Panc1 (cell line): ENCODE data around the gene NMRK2.

Source experiments
- CTCF ChIP-seq: fragments of 450-650 bp; IDR thresholded peaks from 2 replicates; pipeline ENCODE4 v1.5.1; 2017; ENCODE audit warnings: mild to moderate bottlenecking
- POLR2AphosphoS5 ChIP-seq: IDR thresholded peaks from 2 replicates; pipeline ENCODE4 v1.6.1; 2012; ENCODE audit warnings: mild to moderate bottlenecking, low read depth, low read length, moderate library complexity
- REST ChIP-seq, 2 experiments: IDR thresholded peaks; 2 replicates each; pipeline ENCODE4 v1.6.1; 2011 to 2012; ENCODE audit warnings: low read depth in 2 of 2, control low read depth in 1 of 2, low read length in 1 of 2, mild to moderate bottlenecking in 1 of 2, moderate library complexity in 1 of 2; ENCODE audit not compliant: insufficient read depth in 1 of 2
- SIN3A ChIP-seq: IDR thresholded peaks from 2 replicates; pipeline ENCODE4 v1.6.1; 2012; ENCODE audit warnings: low read depth, mild to moderate bottlenecking, low read length, moderate library complexity, borderline replicate concordance; ENCODE audit not compliant: insufficient read depth
- TCF7L2 ChIP-seq: IDR thresholded peaks from 2 replicates; pipeline ENCODE4 v1.6.1; 2011; ENCODE audit warnings: mild to moderate bottlenecking, low read depth, low read length, inconsistent platforms

GRCh38 chr19:3923912-3924311 lies 9.0 kb upstream of the NMRK2 start:
- TF ChIP-seq CTCF (no peak), POLR2AphosphoS5 (no peak), REST (IDR thresholded peaks at IDR 0.05; ENCODE audit: insufficient read depth in 1 of 2, low read depth in 2 of 2, low read length in 1 of 2) (no peak), SIN3A (no peak), TCF7L2 (no peak)
